GM13977 (cell line): Measurements from ENCODE around the gene LILRB4.
"Not testable (repeated sequence)": the region's sequence is repeated elsewhere in the genome, so short reads cannot be mapped to it uniquely, and the experiment has no call there.

Experiments used
- DNase-seq: peaks from one replicate; pipeline ENCODE4 v3.0.0; 2012; ENCODE audit warnings: low spot score
- in situ Hi-C: fragments of 300-500 bp; cut with MboI; formaldehyde crosslinking; loops from one replicate; pipeline ENCODE4 v1.12.0; 2022; ENCODE audit warnings: low sequenced_read_pairs, low pct_unique_long_range_greater_than_20kb, mixed read lengths, inconsistent platforms; ENCODE audit not compliant: unreplicated experiment
- TF ChIP-seq, protein P1 (sequence below): IDR thresholded peaks from 2 replicates; pipeline ENCODE4 v1.5.1; 2012; ENCODE audit warnings: mild to moderate bottlenecking, control low read depth; ENCODE audit not compliant: insufficient read depth; ENCODE audit errors: extremely low read depth, missing control alignments

The LILRB4 gene

DNA sequence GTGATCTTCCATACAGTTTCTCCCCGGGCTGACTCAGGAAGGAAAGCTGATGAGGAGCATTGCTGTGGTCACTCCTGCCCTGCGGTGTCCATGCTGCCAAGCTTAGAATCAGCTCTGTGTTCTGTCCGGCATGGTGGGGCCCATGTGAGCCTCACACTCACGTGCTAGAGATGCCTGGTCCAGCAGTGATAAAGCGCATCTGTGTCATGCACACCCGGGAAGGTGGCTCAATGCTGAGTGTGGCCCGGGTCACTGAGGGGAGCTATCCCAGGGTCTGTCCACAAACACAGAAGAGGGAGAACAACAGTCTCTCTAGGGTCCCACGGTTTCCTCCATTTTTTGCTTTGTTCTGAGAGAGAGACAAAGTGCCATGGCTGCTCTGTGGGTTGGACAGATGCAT lies 36.0 kb upstream of the LILRB4 start:
- TF ChIP-seq, protein P1, sequence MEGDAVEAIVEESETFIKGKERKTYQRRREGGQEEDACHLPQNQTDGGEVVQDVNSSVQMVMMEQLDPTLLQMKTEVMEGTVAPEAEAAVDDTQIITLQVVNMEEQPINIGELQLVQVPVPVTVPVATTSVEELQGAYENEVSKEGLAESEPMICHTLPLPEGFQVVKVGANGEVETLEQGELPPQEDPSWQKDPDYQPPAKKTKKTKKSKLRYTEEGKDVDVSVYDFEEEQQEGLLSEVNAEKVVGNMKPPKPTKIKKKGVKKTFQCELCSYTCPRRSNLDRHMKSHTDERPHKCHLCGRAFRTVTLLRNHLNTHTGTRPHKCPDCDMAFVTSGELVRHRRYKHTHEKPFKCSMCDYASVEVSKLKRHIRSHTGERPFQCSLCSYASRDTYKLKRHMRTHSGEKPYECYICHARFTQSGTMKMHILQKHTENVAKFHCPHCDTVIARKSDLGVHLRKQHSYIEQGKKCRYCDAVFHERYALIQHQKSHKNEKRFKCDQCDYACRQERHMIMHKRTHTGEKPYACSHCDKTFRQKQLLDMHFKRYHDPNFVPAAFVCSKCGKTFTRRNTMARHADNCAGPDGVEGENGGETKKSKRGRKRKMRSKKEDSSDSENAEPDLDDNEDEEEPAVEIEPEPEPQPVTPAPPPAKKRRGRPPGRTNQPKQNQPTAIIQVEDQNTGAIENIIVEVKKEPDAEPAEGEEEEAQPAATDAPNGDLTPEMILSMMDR = no peak
- in situ Hi-C loops = no loop called here
- DNase-seq = no peak

DNA sequence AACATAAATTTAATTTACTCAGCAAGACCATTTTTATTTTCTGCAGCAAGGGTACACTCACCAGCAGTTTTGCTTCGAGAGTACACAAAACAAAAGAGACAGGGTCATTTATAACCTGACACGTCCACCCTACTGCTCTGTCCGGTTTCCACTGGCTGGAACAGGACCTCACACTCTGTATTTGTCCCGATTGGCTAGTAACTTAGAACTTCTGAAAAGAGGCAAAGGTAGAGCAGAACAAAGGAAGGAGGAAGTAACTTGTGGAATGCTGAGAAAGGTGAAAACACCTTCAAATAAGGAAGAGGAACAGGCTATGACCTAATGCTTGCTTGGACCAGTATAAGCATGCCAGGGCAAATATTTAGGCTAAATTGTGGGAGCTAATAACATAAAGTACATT lies 34.9 kb upstream of the LILRB4 start:
- DNase-seq, in situ Hi-C loops: not testable (repeated sequence)

DNA sequence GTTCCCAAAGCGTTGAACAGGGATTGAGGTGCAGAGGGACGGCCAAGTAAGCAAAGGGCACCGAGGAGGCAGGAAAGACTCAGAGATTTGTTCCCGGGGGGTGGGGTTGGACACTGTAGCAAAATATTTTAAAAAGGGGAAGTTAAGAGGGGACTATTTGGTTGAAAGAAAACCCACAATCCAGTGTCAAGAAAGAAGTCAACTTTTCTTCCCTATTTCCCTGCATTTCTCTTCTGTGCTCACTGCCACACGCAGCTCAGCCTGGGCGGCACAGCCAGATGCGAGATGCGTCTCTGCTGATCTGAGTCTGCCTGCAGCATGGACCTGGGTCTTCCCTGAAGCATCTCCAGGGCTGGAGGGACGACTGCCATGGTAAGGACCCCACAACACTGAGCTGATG lies 32.5 kb upstream of the LILRB4 start, which contains the start of gene LILRB1:
Gene LILRB1 (plus strand): TSS at position 223 of the 400 bp plus-strand sequence. CDS start 590 bp downstream, outside the sequence.
- in situ Hi-C loops, DNase-seq: not testable (repeated sequence)

DNA sequence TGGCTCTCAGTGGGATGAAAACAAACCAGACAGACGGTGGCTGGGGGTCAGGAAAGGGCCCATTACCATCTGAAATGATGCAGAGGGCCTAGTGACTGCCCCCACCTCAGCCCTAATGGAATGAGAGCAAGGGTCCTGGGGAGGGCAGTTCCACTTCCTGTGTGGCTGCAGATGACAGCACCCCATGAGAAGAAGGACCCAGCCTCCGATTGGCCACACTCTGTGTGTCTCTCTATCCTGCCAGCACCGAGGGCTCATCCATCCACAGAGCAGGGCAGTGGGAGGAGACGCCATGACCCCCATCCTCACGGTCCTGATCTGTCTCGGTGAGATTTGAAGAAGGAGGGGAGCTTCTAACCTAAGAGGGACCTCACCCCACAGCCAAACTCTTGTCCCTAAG lies 32.0 kb upstream of the LILRB4 start:
- DNase-seq = no peak
- TF ChIP-seq, protein P1 = no peak
- in situ Hi-C loops = no loop called here

DNA sequence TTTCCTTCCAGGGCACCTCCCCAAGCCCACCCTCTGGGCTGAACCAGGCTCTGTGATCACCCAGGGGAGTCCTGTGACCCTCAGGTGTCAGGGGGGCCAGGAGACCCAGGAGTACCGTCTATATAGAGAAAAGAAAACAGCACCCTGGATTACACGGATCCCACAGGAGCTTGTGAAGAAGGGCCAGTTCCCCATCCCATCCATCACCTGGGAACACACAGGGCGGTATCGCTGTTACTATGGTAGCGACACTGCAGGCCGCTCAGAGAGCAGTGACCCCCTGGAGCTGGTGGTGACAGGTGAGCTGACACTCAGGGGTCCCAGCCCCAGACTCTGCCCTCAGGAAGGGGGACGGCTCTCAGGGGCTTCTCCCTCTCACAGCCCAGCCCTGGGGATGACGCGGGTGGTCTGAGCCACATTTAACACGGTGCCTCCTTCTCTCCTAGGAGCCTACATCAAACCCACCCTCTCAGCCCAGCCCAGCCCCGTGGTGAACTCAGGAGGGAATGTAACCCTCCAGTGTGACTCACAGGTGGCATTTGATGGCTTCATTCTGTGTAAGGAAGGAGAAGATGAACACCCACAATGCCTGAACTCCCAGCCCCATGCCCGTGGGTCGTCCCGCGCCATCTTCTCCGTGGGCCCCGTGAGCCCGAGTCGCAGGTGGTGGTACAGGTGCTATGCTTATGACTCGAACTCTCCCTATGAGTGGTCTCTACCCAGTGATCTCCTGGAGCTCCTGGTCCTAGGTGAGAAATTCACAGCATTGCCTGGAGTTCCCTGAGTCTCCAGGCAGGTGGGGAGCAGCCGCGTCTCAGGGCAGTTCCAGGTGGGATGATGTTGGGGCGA lies 31.1 kb upstream of the LILRB4 start:
- in situ Hi-C loops, DNase-seq: not testable (repeated sequence)

DNA sequence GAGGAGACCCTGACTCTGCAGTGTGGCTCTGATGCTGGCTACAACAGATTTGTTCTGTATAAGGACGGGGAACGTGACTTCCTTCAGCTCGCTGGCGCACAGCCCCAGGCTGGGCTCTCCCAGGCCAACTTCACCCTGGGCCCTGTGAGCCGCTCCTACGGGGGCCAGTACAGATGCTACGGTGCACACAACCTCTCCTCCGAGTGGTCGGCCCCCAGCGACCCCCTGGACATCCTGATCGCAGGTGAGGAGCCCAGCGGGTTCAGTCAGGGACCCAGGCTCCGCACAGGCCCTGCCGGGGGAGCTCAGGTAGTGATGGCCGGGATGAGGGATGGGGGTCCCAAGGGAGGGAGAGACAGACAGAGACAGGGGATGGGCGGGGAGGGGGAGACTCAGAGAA lies 30.3 kb upstream of the LILRB4 start:
- in situ Hi-C loops, DNase-seq: not testable (repeated sequence)

DNA sequence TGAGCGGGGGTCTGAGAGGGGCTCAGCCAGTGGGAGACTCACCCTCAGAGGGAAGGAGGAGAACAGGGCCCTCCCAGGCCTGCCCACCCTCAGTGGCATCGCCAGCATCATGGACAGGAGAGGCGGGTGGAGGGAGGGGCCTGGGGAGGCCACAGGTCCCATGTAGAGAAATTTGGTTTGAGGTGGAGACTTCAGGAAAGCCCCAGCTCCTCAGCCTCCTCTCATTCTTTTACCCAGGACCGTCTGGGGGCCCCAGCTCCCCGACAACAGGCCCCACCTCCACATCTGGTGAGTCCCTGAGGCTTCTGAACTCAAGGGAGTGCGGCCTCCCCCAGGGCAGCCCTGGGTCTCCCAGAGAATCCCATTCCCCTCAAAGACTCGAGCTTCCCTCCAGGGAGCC lies 29.4 kb upstream of the LILRB4 start:
- DNase-seq = peak; percentile 43
- TF ChIP-seq, protein P1 = no peak
- in situ Hi-C loops = no loop called here

DNA sequence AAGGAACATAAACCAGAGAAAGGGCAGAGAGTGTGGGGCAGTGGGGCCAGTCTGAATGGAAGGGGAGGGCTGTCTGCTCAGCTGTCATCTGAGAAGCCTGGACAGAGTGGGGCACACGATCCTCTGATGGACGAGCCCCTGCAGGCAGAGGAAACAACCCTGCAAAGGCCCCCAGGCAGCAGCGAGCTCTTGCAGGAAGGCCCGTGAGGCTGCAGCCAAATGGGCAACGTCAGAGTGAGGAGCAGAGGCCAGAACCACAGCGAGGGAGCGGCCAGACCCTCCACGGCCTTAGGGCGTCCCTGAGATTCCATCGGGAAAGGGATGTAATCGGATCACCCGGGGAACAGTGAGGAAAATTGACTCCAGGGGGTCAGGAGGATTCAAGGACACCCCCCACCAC lies 26.7 kb upstream of the LILRB4 start:
- in situ Hi-C loops, DNase-seq: not testable (repeated sequence)

DNA sequence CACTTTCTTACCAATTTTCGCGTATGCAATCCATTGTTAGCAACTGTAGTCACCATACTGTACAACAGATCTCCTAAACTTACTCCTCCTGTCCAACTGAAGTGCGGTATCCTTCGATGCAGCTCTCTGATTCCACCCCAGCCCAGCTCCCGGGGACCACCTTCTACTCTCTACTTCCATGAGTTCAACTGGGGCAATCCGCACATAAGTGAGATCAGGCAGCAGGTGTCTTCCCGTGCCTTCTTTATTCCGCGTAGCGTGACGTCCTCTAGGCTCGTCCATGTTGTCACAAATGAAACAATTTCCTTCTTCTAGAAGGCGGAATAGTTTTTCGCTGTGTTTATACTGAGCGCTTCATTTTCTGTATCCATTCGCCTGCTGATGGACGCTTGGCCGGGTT lies 24.1 kb upstream of the LILRB4 start:
- TF ChIP-seq, protein P1 = no peak
- in situ Hi-C loops = no loop called here
- no peak for DNase-seq

DNA sequence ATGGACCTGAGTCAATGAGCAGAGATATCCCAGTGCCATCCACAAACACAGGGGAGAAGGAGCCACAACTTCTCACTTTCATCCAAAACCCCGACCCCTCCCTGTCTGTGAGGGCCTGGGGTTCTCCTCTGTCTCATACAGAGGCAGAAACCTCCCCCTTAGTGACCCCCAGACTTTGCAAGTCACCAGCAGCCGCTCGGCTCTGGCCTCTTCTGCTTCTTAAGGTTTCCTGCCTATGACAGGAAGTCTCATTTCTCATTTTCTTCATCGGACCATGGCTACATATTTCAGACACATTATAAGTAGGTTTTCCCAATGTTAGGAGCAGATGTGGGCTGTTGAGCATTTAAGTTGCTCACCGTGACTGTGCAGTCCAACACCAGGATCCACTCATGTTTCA lies 19.8 kb upstream of the LILRB4 start:
- in situ Hi-C loops, DNase-seq: not testable (repeated sequence)

DNA sequence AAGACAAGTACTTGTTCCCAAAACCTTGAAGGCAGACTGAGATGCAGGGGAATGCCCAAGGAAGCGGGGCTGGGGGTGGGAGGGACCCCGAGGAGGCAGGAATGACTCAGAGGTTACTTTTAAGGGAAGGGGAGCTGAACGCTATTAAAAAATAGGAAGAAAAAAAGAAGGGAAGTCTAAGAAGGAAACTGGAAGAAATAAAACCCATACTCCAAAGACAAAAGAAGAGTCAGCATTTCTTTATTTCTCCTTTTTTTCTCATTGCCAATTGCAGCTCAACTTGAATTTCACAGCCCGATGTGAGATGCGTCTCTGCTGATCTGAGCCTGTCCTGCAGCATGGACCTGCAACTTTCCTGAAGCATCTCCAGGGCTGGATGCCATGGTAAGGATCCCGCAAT lies 19.2 kb upstream of the LILRB4 start:
- in situ Hi-C loops, DNase-seq: not testable (repeated sequence)
